HG03521 (cell line): ENCODE data around the gene PIR.

Experiments used
- ATAC-seq: cut with Tn5 transposase; IDR thresholded peaks from one replicate; pipeline ENCODE4 v1.9.1; 2021; ENCODE audit warnings: mild to moderate bottlenecking, moderate library complexity; ENCODE audit not compliant: unreplicated experiment

Gene PIR

GRCh38 chrX:15418707-15419181, 74.4 kb downstream of the PIR start:
- no peak for ATAC-seq

DNA sequence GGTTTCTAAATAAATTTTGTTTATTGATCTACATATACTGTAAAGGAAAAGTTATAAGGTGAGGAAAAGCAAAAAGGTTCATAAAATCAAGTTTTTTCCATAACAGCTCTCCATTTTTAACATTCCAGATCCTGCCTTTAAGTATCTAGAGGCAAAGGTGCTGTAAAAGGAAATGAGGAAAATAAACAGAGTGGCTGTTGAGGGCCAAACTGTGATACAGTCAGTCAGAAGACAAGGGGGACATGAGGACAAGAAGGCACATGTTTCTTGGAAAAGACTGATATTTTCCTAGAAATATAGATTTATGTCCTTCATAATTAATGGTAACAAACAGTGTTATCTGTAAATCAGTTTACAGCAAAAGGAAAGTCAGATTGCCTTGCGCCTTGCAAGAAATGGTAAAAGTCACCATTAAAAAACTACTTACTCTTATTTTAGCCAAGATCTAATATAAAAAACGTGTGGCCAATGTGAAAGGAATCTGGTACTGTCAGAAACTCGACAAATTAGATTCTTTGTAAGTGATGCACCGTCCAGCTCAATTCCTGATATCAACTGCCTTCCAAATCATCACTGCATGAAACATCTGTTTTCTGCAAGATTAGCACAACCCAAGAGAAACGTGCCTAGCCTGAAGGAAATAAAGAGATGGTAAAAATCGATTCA, 75.0 kb downstream of the PIR start:
- ATAC-seq, result no peak

DNA sequence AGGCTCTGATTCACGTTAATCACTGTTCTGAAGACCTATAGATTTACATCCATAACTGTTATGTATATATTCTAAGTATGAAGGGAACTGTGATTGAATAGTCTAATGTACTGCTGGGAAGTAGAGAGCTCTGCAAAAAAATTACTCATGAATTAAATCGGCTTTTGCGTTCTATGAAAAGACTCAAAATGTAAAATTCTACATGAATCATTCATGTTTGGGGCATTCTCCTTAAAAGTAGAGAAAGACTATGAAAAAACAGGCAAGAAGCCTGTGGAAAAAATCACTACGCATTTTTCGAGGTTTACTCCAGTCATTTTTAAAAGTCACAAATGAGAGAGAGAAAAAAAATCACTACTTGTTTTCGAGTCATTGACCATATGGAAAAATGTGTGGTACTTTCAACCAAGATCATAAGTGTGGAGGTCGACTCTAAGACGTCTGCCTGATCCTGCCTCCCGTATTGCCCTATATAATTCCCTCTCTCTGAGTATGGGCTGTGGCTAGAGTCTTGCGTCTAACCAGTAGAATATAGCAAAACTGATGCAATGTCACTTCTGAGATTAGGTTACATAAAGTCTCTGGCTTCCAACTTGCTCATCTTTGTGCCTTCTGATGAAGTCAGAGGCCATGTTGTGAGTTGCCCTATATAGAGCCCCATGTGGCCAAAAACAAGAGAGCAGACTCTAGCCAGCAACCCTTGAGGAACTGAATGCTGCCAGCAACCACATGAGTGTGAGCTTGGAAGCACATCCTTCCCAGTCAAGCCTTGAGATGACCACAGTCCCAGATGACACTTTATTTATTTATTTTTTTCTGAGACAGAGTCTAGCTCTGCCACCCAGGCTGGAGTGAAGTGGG, 76.8 kb downstream of the PIR start:
- no peak for ATAC-seq

DNA sequence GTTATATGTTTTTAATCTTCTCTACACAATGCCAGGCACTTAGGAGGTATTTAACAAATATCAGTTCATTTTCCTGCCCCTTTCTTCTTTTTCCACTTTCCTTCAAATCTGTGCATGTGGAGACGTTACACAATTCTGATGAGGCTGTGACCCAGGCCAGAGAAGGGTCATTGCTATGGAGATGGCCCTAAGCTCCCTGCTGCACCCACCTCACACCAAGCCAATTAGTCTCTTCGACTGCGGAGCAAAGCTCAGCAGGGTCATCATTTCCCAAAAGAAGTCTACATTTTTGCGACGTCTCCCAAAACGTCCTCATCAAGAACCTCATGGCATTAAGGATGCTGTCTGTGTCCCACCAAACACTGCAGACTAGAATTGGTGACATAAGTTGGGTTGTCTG, 80.0 kb downstream of the PIR start:
- ATAC-seq, result no peak

DNA sequence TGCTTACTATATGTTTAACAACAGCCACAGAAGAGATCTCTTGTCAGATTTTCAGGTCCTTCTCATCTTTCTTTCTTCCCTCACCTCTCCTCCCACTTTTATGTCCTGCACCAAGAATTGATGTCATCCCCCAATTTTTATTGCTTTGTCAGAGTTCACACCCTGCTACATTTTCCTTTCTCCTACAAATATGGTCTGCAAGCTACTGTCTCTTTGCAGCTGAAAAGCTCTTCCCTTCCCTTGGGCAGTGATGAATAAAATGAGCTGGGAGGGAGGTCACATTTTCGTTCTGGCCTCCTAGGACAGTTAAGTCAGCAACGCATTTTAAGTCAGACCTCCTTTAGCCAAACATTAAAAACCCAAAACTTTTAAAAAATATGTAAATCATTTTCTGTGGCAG, 82.2 kb downstream of the PIR start:
- ATAC-seq, result no peak

DNA sequence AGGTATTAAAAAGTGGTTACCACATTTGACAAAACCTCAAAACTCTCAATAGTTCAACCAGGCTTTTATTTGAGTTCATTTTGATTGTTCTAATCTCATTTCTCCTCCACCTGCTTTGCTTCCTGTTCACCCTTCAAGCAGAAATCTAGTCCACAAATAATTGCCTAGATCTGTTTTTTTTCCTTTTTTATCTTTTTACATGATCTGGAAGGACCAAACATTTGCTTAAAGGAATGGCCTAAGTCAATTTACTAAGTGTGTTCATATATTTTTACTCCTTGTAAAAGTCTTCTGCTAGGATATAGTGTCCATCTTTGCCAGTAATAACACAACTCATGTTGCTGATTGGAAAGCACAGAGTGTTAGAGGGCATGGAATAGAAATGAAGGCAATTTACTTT, 82.7 kb downstream of the PIR start:
- ATAC-seq, result no peak

DNA sequence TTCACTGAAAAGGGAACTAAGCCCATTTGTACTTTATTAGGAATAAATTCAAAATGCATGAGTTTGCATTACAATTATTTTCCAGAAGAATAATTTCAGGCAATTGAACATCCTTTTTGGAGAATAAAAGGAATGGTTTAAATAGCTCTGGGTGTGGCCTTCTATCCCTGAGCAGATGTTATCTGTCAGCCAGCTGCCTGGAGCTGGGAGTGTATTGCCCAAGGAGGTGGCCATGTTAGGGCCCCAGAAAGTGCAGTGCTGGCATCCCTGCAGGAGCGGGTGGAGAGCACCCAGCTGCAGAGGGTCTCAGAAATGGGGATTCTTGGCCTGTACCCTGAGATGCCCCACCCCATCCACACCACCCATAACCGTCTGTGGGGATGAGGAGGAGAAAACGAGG, 87.3 kb downstream of the PIR start:
- ATAC-seq, result no peak

GRCh38 chrX:15404401-15405096, 88.6 kb downstream of the PIR start:
- ATAC-seq, result no peak

DNA sequence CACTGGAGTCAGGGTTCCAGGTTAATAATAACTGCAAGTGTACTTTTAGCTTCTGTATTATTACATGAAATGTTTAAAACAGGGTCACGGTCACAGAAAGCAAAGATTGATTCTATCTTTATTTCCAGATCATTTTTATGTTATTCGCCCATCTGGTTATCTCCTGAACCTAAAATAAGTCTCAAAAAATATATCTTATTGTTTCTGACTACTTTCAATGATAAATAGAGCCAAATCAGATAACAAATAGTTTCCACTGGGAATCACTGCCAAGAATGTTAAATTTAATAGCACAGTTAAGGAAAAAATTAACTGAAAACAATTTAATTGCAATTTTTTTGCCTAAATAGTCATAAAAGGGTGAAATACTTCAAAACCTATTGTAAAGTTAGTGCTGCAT, 91.8 kb downstream of the PIR start:
- ATAC-seq, result no peak

- no peak for ATAC-seq
Measured at GRCh38 chrX:15399962-15400391, 93.2 kb downstream of the PIR start.

DNA sequence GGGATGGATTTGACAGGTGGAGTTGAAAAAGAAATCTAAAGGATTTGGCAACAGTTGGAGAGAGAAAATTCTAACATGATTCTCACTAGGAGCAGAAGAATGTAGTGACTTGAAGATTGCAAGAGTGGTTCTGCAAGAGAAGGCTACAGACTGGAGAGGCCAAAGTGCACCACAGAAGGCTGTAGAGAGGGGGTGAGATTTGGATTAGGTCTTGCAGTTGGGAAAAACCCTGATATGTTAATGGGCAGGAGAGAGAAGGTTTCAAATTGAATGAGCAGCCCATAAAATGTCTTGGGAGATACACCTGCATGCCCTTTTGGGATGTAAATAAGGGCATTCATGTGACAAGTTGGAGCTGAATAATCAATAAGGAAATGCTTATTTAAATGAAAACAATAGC, 94.3 kb downstream of the PIR start:
- ATAC-seq, result no peak

GRCh38 chrX:15395789-15396188, 97.3 kb downstream of the PIR start:
- ATAC-seq, result no peak

- ATAC-seq, result no peak
Measured at GRCh38 chrX:15391850-15392249, 101.3 kb downstream of the PIR start.

DNA sequence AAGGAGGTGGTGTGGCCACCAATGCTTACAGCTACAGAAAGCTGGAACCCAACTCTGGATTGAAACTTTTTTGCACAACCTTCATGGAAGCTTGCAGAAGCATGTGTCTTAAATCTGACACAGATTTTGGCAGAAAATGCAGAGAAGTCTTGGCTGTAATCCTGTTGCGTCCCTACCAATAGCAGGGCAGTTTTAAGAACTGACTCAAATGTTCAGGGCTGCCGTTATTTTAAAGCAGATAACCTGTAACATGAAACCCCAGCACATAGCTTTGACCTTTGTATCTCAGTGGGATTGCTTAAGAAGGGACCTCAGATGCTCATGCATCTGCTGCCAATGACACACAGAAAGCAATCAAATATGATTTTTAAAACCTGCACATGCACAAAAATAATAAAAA, 108.8 kb downstream of the PIR start, which contains the start of gene VEGFD:
VEGFD (minus strand) TSS at position 110 of the 400 bp plus-strand sequence. CDS start 467 bp downstream, outside the sequence.
- ATAC-seq, result no peak

GRCh38 chrX:15382813-15383212, 110.3 kb downstream of the PIR start:
- no peak for ATAC-seq

DNA sequence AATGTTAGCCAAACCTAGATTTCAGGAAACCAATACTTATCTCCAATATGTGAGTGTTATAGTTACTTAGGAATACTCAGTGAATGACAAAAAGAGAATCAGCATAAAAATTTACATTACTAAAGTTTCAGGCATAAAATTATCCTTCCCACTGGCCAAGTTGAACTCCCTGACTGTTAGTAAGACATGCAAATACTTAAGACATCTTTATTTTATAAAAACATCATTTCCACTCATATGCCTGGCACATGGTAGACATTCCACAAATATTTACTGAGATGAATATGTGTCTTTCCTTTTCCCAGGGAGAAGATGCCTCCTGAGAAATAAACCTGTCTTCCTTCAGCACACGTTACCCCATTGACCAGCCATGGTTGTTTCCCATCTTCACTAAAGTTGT, 116.2 kb downstream of the PIR start:
- ATAC-seq, result no peak

DNA sequence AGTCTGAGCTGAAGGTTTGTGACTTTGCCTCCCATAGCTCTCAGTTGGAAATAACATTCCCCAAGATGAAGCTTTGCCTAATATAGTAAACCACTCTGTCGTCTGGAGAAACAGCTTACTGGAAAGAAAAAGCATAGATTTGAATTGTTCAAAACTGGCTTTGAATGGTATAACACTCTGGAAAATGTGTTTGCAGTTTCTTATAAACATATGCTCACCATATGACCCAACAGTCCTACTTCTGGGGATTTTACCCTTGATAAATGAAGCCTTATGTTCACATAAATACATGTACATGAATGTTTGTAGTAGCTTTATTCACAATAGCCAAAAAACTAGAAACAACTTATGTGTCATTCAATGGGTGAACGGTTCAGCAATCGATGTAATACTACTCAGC, 119.2 kb downstream of the PIR start:
- ATAC-seq, result no peak

- no peak for ATAC-seq
Measured at GRCh38 chrX:15366506-15367352, 126.4 kb downstream of the PIR start.

- ATAC-seq, result no peak
Measured at GRCh38 chrX:15359701-15360100, 133.4 kb downstream of the PIR start.

GRCh38 chrX:15358533-15358932, 134.6 kb downstream of the PIR start:
- no peak for ATAC-seq

DNA sequence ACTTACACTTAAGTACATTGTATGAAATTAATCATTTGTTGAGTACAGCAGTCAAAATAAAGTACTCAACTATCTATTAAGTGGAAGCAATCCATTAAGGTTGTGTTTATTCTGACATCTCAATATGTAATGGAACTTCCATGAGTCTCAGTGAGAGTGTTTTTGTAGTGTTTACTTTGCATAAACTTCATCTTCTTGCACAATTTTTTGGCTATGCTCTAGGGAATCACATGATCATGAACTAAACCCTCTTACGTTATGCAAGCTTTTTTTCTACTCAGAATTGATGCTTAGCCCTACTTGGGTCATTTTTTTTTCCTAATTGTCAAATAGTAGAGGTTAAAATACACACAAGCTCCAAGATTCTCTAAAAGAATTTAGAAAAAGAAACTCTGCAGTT, 136.7 kb downstream of the PIR start:
- no peak for ATAC-seq
